Stimulated activated effector memory CD8-positive, alpha-beta T cell treated with anti-CD3 and anti-CD28 coated beads, Interleukin-12 subunit alpha, Interleukin-12 subunit beta, amount 100 ng/mL, for 72 hours (primary cell): ENCODE measurements around the gene PDHA1.

ENCODE experiments used
- ATAC-seq: fragments of 150-1000 bp; cut with Tn5 transposase; 2 replicates; pipeline ENCODE4 v1.10.0; 2021
- DNase-seq, 2 donors: peaks; one replicate each; pipeline ENCODE4 v3.0.0; 2021 to 2022; ENCODE audit warnings: low spot score in 2 of 2
- H3K27ac Mint-ChIP-seq: one replicate; pipeline ENCODE4 v1.8.0; 2022; ENCODE audit warnings: mild to moderate bottlenecking, mixed read lengths
- H3K36me3 Mint-ChIP-seq: one replicate; pipeline ENCODE4 v1.8.0; 2022; ENCODE audit warnings: mild to moderate bottlenecking, mixed read lengths
- H3K4me1 Mint-ChIP-seq: one replicate; pipeline ENCODE4 v1.8.0; 2022; ENCODE audit warnings: mixed read lengths
- H3K4me3 Mint-ChIP-seq: one replicate; pipeline ENCODE4 v1.8.0; 2022; ENCODE audit warnings: mild to moderate bottlenecking, mixed read lengths
- H3K9me3 Mint-ChIP-seq: one replicate; pipeline ENCODE4 v1.8.0; 2022; ENCODE audit warnings: mixed read lengths

Gene PDHA1

DNA sequence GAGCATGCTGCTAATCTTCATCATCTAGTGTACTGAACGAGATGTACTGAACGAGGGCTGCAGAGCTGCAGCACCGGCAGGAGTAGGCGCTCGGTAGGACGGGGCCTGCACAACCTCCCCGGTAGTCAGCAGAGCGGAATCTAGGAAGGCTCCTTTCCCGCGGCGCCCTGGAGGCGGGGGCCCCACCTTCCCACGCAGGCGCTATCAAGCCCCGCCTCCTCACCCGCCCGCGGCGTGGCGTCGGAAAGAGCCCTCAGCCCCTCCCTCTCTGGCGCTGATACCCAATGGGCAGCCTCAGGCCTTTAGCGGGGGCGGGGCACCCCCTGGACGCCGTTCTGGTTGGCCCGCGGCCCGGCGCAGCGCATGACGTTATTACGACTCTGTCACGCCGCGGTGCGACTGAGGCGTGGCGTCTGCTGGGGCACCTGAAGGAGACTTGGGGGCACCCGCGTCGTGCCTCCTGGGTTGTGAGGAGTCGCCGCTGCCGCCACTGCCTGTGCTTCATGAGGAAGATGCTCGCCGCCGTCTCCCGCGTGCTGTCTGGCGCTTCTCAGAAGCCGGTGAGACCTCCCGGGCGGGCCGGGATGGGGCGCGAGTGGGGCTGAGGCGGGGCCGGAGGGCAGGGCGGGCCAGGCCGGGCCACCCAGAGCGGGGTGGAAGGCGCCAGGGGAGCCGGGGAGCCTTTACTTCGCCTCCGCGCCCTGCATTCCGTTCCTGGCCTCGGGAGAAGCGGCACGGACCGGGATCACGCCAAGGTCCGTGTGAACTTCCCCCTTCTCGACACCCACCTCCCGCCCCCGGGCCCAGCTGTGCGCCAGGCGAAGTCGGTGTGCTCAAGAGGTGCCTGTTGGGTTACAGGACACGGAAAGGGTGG, at the start of gene PDHA1:
PDHA1 (plus strand) TSS at position 393 of the 874 bp plus-strand sequence; CDS start at position 504, 111 bp downstream.
- H3K27ac Mint-ChIP-seq: peak within 1 kb of the TSS; percentile 85

GRCh38 chrX:19303256-19303880, 40.4 kb upstream of the PDHA1 start:
- DNase-seq: no peak
- Mint-ChIP-seq H3K4me3 (no peak overlapping the region), H3K27ac (no peak overlapping the region), H3K36me3 (no peaks in the 10 kb centered on the region), H3K4me1 (no peaks in the 10 kb centered on the region), H3K9me3 (no peaks in the 10 kb centered on the region)
- no peak for ATAC-seq

More for the DNA sequence above, at the start of gene PDHA1:
- Mint-ChIP-seq H3K9me3 (no peaks in the 10 kb centered on the region), H3K4me1 (peaks cover 5% of the 10 kb centered on the region), H3K36me3 (peaks cover 11% of the 10 kb centered on the region), H3K4me3 (peak within 1 kb of the TSS; percentile 82)
- ATAC-seq: peak; percentile 98
- peak; percentile 74 to 90 for DNase-seq

GRCh38 chrX:19326567-19326966, 17.2 kb upstream of the PDHA1 start:
- no peak overlapping the region for H3K27ac Mint-ChIP-seq
- DNase-seq (no peak), ATAC-seq (no peak)
- H3K4me1 Mint-ChIP-seq: no peaks in the 10 kb centered on the region
- H3K36me3 Mint-ChIP-seq: no peaks in the 10 kb centered on the region
- no peak overlapping the region for H3K4me3 Mint-ChIP-seq
- no peaks in the 10 kb centered on the region for H3K9me3 Mint-ChIP-seq

- H3K27ac Mint-ChIP-seq: no peak overlapping the region
- no peak for ATAC-seq
- H3K36me3 Mint-ChIP-seq: no peaks in the 10 kb centered on the region
- H3K9me3 Mint-ChIP-seq: no peaks in the 10 kb centered on the region
- no peak overlapping the region for H3K4me3 Mint-ChIP-seq
- H3K4me1 Mint-ChIP-seq: no peaks in the 10 kb centered on the region
- no peak for DNase-seq
These were observed 11.9 kb upstream of the PDHA1 start for GRCh38 chrX:19331831-19332230.

DNA sequence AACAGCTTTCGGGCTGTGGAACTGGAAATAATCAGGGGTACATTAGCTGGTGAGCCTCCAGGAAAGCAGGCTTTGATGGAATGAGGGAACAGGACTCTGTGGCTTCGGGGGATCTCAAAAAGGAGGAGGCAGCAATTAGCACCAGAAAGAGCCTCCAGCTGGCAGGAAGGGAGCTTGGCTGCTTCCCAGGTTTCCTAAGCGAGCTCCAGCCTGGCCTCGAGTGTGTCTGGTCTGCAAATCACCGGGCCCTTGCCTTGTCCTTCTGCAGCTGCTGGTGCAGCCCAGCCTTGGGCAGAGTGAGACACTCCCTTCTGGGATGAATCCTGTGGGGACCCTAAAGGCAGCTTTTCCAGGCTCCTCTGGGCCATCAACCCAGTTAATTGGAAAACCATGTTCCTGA, 10.7 kb upstream of the PDHA1 start:
- Mint-ChIP-seq H3K4me3 (no peak overlapping the region), H3K9me3 (no peaks in the 10 kb centered on the region), H3K4me1 (no peaks in the 10 kb centered on the region), H3K36me3 (no peaks in the 10 kb centered on the region), H3K27ac (no peak overlapping the region)
- DNase-seq: no peak
- ATAC-seq: no peak

GRCh38 chrX:19334945-19335626, 8.6 kb upstream of the PDHA1 start:
- H3K4me3 Mint-ChIP-seq: no peak overlapping the region
- H3K4me1 Mint-ChIP-seq: no peaks in the 10 kb centered on the region
- no peak for ATAC-seq
- H3K9me3 Mint-ChIP-seq: no peaks in the 10 kb centered on the region
- DNase-seq: no peak
- H3K27ac Mint-ChIP-seq: no peak overlapping the region
- H3K36me3 Mint-ChIP-seq: no peaks in the 10 kb centered on the region

DNA sequence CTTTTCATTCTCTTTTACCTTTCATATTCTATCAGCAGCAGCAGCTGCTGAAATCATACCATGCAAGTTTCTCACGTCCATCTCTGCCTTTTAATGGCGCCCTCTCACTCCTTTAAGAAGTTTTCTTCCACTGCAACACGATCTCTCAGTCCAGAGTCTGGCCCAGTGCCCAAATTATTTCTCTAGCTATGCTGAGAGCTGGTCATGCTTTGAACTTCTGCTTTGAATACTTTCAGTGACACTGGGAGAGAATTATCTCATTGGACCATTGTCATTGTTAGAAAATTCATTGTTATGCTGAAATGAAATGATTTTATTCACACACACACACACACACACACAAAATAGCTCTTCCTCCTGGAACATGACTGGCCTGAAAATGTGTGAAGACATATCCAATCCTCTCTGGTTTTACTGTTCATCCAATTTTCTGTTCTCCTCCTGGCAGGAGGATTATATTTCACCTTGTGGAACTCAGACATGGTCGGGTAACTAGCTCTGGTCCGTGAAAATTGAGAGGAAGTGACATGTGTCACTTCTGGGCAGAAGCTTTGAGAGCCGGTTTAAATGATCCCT, 1.3 kb upstream of the PDHA1 start:
- no peak overlapping the region for H3K4me3 Mint-ChIP-seq
- H3K4me1 Mint-ChIP-seq: peaks cover 5% of the 10 kb centered on the region
- ATAC-seq (no peak), DNase-seq (no peak)
- H3K36me3 Mint-ChIP-seq: peaks cover 6% of the 10 kb centered on the region
- H3K27ac Mint-ChIP-seq: peak overlapping the region; percentile 85
- H3K9me3 Mint-ChIP-seq: no peaks in the 10 kb centered on the region

- Mint-ChIP-seq H3K27ac (peak overlapping the region; percentile 85), H3K4me1 (peaks cover 5% of the 10 kb centered on the region)
- ATAC-seq: no peak
These were observed 617 bp upstream of the PDHA1 start for GRCh38 chrX:19343085-19343534.

GRCh38 chrX:19344661-19345060, 934 bp downstream of the PDHA1 start:
- no peak for DNase-seq
- Mint-ChIP-seq H3K4me3 (peak overlapping the region; percentile 82), H3K27ac (peak overlapping the region; percentile 85), H3K36me3 (peaks cover 15% of the 10 kb centered on the region), H3K4me1 (peaks cover 5% of the 10 kb centered on the region), H3K9me3 (no peaks in the 10 kb centered on the region)
- no peak for ATAC-seq

More at GRCh38 chrX:19343085-19343534, 617 bp upstream of the PDHA1 start:
- Mint-ChIP-seq H3K36me3 (peaks cover 6% of the 10 kb centered on the region), H3K9me3 (no peaks in the 10 kb centered on the region), H3K4me3 (peak overlapping the region; percentile 82)
- DNase-seq: no peak

DNA sequence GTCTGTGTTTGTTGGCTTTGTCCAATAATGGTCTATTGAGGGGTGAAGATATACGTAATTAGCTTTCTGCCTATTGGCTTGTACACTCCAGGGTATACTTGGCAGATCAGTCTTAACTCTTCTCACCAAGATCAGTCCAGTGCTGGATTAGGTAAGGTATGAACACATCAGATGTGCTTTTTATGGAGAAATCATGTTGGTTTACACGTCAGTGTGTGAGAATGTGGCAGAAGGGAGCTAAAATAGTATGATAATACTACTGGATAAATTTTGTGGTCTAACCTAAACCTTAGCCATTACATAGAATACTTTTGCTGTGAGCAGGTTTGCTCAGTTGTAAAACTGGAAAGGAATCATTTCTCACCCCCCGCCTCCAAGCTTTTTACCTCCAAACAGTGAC, 4.2 kb downstream of the PDHA1 start:
- ATAC-seq (no peak), DNase-seq (no peak)
- H3K36me3 Mint-ChIP-seq: peaks cover 48% of the 10 kb centered on the region
- H3K9me3 Mint-ChIP-seq: no peaks in the 10 kb centered on the region
- H3K27ac Mint-ChIP-seq: no peak overlapping the region
- no peak overlapping the region for H3K4me3 Mint-ChIP-seq
- peaks cover 11% of the 10 kb centered on the region for H3K4me1 Mint-ChIP-seq

- no peak for DNase-seq
- H3K4me3 Mint-ChIP-seq: no peak overlapping the region
- no peak for ATAC-seq
- H3K9me3 Mint-ChIP-seq: no peaks in the 10 kb centered on the region
- H3K4me1 Mint-ChIP-seq: peaks cover 7% of the 10 kb centered on the region
- H3K27ac Mint-ChIP-seq: no peak overlapping the region
- peaks cover 61% of the 10 kb centered on the region for H3K36me3 Mint-ChIP-seq
These were observed 5.5 kb downstream of the PDHA1 start for GRCh38 chrX:19349264-19349663.

- no peak for DNase-seq
- Mint-ChIP-seq H3K9me3 (no peaks in the 10 kb centered on the region), H3K36me3 (peaks cover 75% of the 10 kb centered on the region), H3K27ac (peak overlapping the region; percentile 79), H3K4me1 (peaks cover 7% of the 10 kb centered on the region), H3K4me3 (no peak overlapping the region)
- ATAC-seq: peak; percentile 97
These were observed 7.2 kb downstream of the PDHA1 start for GRCh38 chrX:19350941-19351384.

DNA sequence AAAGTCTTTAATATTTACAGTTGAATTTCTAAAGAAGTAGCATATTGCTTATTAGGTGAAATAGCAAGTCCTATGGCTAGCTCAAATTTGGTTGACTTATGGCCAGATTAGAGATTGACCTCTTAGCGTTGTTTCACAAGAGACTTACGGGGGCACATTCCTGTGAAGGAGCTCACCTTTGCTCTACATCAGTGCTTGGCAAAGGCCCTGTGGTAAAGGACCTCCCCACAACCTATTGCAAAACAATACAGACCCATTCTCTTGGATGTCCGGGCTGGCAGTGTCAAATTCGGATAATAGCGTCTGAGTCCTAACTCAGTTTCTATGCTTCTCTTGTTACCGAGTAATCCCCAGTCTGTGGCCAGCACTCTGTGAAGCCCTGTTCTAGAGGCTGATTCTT, 10.9 kb downstream of the PDHA1 start:
- no peak overlapping the region for H3K4me3 Mint-ChIP-seq
- no peak overlapping the region for H3K27ac Mint-ChIP-seq
- H3K9me3 Mint-ChIP-seq: no peaks in the 10 kb centered on the region
- DNase-seq (no peak), ATAC-seq (no peak)
- H3K36me3 Mint-ChIP-seq: peaks cover 90% of the 10 kb centered on the region
- peaks cover 7% of the 10 kb centered on the region for H3K4me1 Mint-ChIP-seq

DNA sequence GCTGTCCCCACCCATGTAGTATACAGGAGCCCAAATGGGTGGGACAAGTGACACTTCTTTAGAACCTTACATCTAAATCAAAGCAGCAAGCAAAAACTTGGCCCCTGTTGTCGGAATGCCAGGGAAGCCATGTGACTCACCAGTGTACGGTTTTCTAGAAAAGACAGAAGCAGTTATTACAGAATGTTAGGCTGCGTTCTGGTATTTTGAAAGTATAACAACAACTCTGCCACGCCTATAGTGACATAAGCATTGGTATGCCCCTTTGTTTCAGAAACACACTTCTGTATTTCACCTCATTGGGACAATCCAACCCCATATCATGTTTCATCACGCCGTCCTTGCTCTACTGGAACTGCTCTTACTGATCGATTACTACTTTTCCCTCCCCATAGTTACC, 14.8 kb downstream of the PDHA1 start:
- peaks cover 90% of the 10 kb centered on the region for H3K36me3 Mint-ChIP-seq
- ATAC-seq (no peak), DNase-seq (no peak)
- no peak overlapping the region for H3K4me3 Mint-ChIP-seq
- H3K4me1 Mint-ChIP-seq: no peaks in the 10 kb centered on the region
- H3K9me3 Mint-ChIP-seq: no peaks in the 10 kb centered on the region
- H3K27ac Mint-ChIP-seq: no peak overlapping the region

GRCh38 chrX:19360903-19361302, 17.2 kb downstream of the PDHA1 start:
- Mint-ChIP-seq H3K9me3 (no peaks in the 10 kb centered on the region), H3K36me3 (peaks cover 82% of the 10 kb centered on the region), H3K4me3 (no peak overlapping the region), H3K4me1 (no peaks in the 10 kb centered on the region), H3K27ac (no peak overlapping the region)
- DNase-seq: no peak
- ATAC-seq: no peak
